WERI-Rb-1 (cell line): ENCODE results near the gene CHDH.

ENCODE experiments used
- DNase-seq: peaks from one replicate; pipeline ENCODE4 v3.0.0-alpha.2; 2020
- H3K27ac ChIP-seq: fragments of 250-450 bp; sonication (Bioruptor Pico); 2 replicates; pipeline ENCODE4 v1.5.1; 2020; ENCODE audit warnings: mild to moderate bottlenecking, moderate library complexity
- H3K27me3 ChIP-seq: fragments of 250-450 bp; sonication (Bioruptor Pico); 2 replicates; pipeline ENCODE4 v1.5.1; 2021; ENCODE audit warnings: mild to moderate bottlenecking, low read depth, moderate library complexity; ENCODE audit not compliant: insufficient read depth, severe bottlenecking
- H3K36me3 ChIP-seq: fragments of 250-450 bp; sonication (Bioruptor Pico); 2 replicates; pipeline ENCODE4 v1.5.1; 2020; ENCODE audit warnings: mild to moderate bottlenecking, moderate library complexity
- H3K4me3 ChIP-seq: 2 replicates; pipeline ENCODE4 v1.5.1; 2011; ENCODE audit warnings: low read depth, mild to moderate bottlenecking, control low read depth, low read length
- H3K9me3 ChIP-seq: fragments of 250-450 bp; sonication (Bioruptor Pico); 2 replicates; pipeline ENCODE4 v1.5.1; 2021; ENCODE audit warnings: mild to moderate bottlenecking, moderate library complexity; ENCODE audit not compliant: severe bottlenecking
- TF ChIP-seq, protein P1 (sequence below): IDR thresholded peaks from 2 replicates; pipeline ENCODE4 v1.5.1; 2011; ENCODE audit warnings: low read depth, mild to moderate bottlenecking, control low read depth, inconsistent platforms, low read length

The CHDH gene

GRCh38 chr3:53817211-53817610 is 29.0 kb downstream of the CHDH start:
- no peaks in the 10 kb centered on the region for H3K9me3 ChIP-seq
- H3K36me3 ChIP-seq: no peaks in the 10 kb centered on the region
- no peak overlapping the region for H3K4me3 ChIP-seq
- no peak overlapping the region for H3K27ac ChIP-seq
- no peak for DNase-seq
- TF ChIP-seq, protein P1, sequence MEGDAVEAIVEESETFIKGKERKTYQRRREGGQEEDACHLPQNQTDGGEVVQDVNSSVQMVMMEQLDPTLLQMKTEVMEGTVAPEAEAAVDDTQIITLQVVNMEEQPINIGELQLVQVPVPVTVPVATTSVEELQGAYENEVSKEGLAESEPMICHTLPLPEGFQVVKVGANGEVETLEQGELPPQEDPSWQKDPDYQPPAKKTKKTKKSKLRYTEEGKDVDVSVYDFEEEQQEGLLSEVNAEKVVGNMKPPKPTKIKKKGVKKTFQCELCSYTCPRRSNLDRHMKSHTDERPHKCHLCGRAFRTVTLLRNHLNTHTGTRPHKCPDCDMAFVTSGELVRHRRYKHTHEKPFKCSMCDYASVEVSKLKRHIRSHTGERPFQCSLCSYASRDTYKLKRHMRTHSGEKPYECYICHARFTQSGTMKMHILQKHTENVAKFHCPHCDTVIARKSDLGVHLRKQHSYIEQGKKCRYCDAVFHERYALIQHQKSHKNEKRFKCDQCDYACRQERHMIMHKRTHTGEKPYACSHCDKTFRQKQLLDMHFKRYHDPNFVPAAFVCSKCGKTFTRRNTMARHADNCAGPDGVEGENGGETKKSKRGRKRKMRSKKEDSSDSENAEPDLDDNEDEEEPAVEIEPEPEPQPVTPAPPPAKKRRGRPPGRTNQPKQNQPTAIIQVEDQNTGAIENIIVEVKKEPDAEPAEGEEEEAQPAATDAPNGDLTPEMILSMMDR: no peak
- no peaks in the 10 kb centered on the region for H3K27me3 ChIP-seq

- Histone ChIP-seq H3K4me3 (no peak overlapping the region), H3K27me3 (no peaks in the 10 kb centered on the region), H3K36me3 (no peaks in the 10 kb centered on the region), H3K9me3 (no peaks in the 10 kb centered on the region), H3K27ac (no peak overlapping the region)
- no peak for DNase-seq
- TF ChIP-seq, protein P1: no peak
Observed at GRCh38 chr3:53816425-53816824, 29.8 kb downstream of the CHDH start.

- DNase-seq: no peak
- TF ChIP-seq, protein P1: no peak
- Histone ChIP-seq H3K27ac (no peak overlapping the region), H3K9me3 (no peaks in the 10 kb centered on the region), H3K27me3 (no peaks in the 10 kb centered on the region), H3K36me3 (no peaks in the 10 kb centered on the region), H3K4me3 (no peak overlapping the region)
Observed at GRCh38 chr3:53815651-53816050, 30.6 kb downstream of the CHDH start.

DNA sequence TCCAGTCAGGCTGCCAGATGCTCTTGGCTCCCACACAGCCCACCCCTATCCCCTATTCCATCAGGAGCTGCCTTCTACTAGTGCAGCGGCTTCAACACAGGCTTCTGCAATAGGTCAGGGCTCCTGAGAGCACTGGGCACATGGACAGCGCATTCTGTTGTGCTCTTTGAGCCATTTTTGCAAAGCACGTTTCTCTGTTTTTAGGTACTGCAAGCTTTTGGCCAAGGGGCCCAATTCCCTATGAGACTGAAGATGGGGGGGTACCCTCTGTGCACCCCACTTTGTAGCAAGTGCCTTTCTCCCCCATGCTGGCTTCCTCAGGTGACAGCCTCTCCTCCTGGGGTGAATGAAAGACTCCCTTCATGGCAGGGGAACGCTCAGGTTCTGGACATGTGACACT is 31.2 kb downstream of the CHDH start:
- H3K27me3 ChIP-seq: no peaks in the 10 kb centered on the region

DNA sequence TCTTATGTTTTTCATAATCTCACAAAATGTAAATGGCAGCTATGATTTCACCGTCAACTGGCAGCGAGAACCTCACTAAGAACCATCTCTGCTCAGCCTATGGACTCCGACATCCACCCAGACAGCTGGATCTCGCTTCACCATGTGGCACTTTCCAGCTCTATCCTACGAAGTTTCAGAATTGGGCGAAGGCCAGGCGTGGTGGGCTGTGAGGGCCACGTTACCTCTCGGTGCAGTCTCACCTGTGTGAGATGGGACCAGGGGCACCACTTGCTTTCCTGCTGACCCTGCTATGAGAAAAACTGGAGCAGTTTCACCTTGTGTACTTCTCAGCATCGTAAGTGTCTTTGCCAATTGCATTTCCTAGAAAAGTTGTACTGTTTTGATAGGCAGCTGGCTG is 32.3 kb downstream of the CHDH start:
- TF ChIP-seq, protein P1: no peak
- no peak overlapping the region for H3K27ac ChIP-seq
- H3K4me3 ChIP-seq: no peak overlapping the region
- no peaks in the 10 kb centered on the region for H3K27me3 ChIP-seq
- H3K36me3 ChIP-seq: no peaks in the 10 kb centered on the region
- DNase-seq: no peak
- no peaks in the 10 kb centered on the region for H3K9me3 ChIP-seq

More for the DNA sequence above, 31.2 kb downstream of the CHDH start:
- Histone ChIP-seq H3K9me3 (no peaks in the 10 kb centered on the region), H3K4me3 (no peak overlapping the region), H3K36me3 (no peaks in the 10 kb centered on the region), H3K27ac (no peak overlapping the region)
- TF ChIP-seq, protein P1: no peak
- DNase-seq: no peak

GRCh38 chr3:53813229-53813628 is 33.0 kb downstream of the CHDH start:
- H3K9me3 ChIP-seq: no peaks in the 10 kb centered on the region
- H3K4me3 ChIP-seq: no peak overlapping the region
- H3K36me3 ChIP-seq: no peaks in the 10 kb centered on the region
- DNase-seq: no peak
- H3K27me3 ChIP-seq: no peaks in the 10 kb centered on the region
- no peak overlapping the region for H3K27ac ChIP-seq
- TF ChIP-seq, protein P1: no peak
